Measurements from ENCODE around the gene CEP85L.

DNA sequence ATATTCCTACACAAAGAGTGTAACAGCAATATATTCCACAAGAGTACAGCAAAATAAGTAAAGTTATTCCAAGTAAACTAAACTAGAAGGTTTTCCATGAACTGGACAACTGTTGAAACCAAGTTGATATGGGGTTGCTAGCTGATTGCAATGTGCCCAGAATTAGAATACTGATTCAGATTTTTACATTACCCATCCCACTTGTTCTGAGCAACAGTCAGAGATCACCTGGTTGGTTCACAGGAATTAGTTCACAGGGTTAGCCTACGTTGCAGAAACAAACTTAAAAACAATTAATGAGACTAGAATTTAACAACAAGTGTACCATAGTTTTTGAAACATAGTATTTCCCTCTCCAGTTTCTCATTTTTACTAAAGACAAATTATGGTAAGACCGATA is 49.1 kb downstream of the CEP85L start:
- no peak for TF ChIP-seq CTCF (IDR thresholded peaks at IDR 0.05; ENCODE audit: low read depth, low read length)
- no peak for TF ChIP-seq POLR2A (IDR thresholded peaks at IDR 0.05; ENCODE audit: extremely low read depth, insufficient read length)
- no peak for TF ChIP-seq MYC (IDR thresholded peaks at IDR 0.05; ENCODE audit: low read depth, low read length)
